Activated naive CD8-positive, alpha-beta T cell treated with anti-CD3 and anti-CD28 coated beads for 36 hours (primary cell): ENCODE data around the gene FAM50B. TPM values are rescaled to one million over a fixed set of nuclear protein-coding genes. Genes with fewer than 3 reads are reported as not detected.

Source experiments
- DNase-seq: peaks from one replicate; pipeline ENCODE4 v3.0.0; 2021
- H3K27ac Mint-ChIP-seq: one replicate; pipeline ENCODE4 v1.8.0; 2022; ENCODE audit warnings: mild to moderate bottlenecking, moderate library complexity, mixed read lengths
- H3K27me3 Mint-ChIP-seq: one replicate; pipeline ENCODE4 v1.8.0; 2022; ENCODE audit warnings: mild to moderate bottlenecking, mixed read lengths
- H3K36me3 Mint-ChIP-seq: one replicate; pipeline ENCODE4 v1.8.0; 2021; ENCODE audit warnings: mild to moderate bottlenecking, mixed read lengths
- H3K4me1 Mint-ChIP-seq: one replicate; pipeline ENCODE4 v1.8.0; 2021; ENCODE audit warnings: mixed read lengths
- H3K4me3 Mint-ChIP-seq: one replicate; pipeline ENCODE4 v1.8.0; 2022; ENCODE audit warnings: mild to moderate bottlenecking, moderate library complexity, mixed read lengths
- H3K9me3 Mint-ChIP-seq: one replicate; pipeline ENCODE4 v1.8.0; 2022; ENCODE audit warnings: mixed read lengths
- total RNA-seq, 2 experiments: library from RNA; stranded (reverse); gene quantifications; one replicate each; pipeline ENCODE4 v1.2.3, GENCODE V29; 2021

The FAM50B gene
- total RNA-seq, 2 experiments from 2014 or later, result 8.7 TPM

DNA sequence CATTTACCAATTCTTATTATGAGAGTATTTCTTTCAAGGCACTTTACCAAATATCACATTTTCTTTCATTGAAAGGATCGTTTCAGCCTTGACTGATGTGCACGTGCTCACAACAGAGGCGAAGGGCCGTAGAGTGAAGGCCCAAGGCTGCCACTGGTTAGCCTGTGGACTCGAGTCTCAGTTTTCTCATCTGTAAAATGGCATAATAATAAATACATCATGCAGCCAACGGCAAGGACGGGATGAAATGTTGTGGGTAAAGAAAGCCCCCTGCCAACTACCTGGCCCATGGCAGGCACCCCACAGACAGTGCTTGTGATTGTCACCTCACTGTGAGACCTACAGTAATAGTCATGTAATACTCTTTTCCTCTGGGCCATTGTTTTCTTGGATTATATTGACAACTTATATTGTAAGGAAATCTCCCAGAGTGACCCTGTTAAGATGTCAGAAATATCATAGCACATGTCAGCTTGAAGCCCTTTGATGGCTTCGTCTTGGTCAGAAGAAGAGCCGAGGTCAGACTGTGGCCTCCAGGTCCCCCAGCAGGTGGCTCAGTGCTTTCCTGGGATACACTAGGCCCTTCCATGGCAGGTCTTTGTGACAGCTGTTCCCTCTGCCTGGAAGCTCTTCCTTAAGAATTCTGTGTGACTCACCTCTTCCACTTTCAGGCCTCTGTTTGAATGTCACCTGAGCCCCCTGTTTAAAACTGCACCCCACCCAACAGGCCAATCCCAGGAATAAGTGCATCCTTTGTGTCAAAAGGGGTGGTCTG is 36.3 kb downstream of the FAM50B start:
- no peaks in the 10 kb centered on the region for H3K36me3 Mint-ChIP-seq
- H3K4me3 Mint-ChIP-seq, result no peak overlapping the region
- no peak for DNase-seq
- H3K27me3 Mint-ChIP-seq, result peaks cover 4% of the 10 kb centered on the region
- H3K9me3 Mint-ChIP-seq, result no peaks in the 10 kb centered on the region
- no peaks in the 10 kb centered on the region for H3K4me1 Mint-ChIP-seq
- H3K27ac Mint-ChIP-seq, result no peak overlapping the region

DNA sequence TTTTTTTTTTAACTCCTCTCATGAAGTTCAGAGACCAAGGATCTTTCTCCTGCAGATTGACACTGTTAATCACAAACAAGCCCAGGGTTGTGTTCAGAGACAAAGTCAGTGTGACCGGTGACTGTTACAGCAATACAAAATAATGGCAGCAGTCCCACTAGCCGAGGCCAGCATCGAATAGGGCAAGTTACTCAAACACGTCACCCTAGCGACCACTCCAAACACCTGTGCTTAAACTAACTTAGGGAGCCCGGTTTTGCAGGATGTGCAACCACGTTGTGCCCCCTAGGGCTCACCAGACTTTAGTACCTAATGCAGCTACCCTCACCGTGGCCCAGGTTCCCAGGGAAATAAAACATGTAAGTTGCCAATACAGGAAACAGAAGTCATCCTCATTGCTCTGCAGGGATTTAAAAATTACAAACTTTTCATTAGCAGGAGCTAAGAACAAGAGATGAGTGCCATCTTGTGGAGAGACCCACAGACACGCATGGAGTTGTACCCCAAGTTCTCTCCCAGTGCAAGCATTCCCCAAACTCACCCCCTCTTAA is 38.1 kb downstream of the FAM50B start:
- DNase-seq, result no peak
- H3K27me3 Mint-ChIP-seq, result no peaks in the 10 kb centered on the region

DNA sequence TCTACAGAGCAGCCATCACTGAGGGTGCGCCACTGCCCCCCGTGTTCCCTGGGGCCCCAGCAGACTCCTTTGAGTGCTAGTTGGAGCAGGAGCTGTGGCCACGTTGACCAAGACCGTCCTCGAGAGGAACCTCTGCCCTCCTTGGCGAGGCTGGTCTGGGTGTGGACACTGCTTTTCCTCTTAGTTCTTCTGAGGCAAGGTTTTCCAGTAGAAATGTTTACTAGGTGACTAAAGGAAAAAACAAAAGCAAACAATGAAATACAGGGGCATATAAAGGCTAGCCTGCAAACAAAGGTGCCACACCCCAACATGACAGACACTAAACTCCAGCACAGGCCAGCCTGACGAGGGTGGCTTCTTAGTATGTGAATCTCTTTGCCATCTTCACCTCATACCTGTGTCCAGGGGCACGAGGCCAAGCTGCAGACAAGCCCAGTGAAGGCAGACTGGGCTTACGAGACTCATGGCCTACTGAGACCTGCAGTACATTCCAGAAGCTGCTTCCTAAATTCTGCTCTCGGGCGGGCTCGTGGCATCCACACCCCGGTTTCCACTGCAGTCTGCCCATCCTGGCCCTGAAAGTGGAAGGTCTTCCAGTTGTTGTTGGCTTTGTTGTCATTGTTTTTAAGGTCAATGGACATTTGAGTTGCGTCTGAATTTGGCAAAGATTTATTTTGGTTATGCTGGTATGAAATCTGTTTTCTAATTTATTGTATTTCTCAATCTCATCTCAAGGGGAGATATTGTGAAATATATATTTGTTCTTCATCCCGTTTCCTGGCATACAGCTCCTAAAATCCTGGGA is 39.2 kb downstream of the FAM50B start:
- no peak for DNase-seq
- H3K9me3 Mint-ChIP-seq, result no peaks in the 10 kb centered on the region
- H3K27ac Mint-ChIP-seq, result no peak overlapping the region
- no peaks in the 10 kb centered on the region for H3K36me3 Mint-ChIP-seq
- no peak overlapping the region for H3K4me3 Mint-ChIP-seq
- no peaks in the 10 kb centered on the region for H3K27me3 Mint-ChIP-seq
- H3K4me1 Mint-ChIP-seq, result no peaks in the 10 kb centered on the region

More for the DNA sequence above, 38.1 kb downstream of the FAM50B start:
- Mint-ChIP-seq H3K4me1 (no peaks in the 10 kb centered on the region), H3K27ac (no peak overlapping the region), H3K36me3 (no peaks in the 10 kb centered on the region), H3K9me3 (no peaks in the 10 kb centered on the region), H3K4me3 (no peak overlapping the region)

DNA sequence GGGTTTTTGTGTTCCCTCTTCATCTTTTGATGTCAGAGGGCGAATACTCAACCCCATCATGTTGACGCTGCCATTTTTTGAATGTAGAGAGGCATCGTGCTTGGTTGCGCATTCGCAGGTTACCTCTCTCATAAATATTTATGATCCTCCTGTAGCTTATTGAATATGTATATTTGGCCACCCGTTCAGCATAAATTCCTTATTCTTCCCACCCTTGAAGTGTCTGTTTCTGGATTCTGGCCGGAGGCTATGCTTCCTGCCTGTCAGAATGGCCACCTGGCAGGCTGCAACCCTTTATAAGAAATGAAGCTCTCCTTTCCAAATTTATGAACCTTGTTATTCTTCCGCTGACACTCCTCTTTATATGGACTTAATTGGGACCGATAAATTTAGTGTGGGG is 40.9 kb downstream of the FAM50B start:
- Mint-ChIP-seq H3K36me3 (no peaks in the 10 kb centered on the region), H3K9me3 (no peaks in the 10 kb centered on the region), H3K4me1 (no peaks in the 10 kb centered on the region), H3K27me3 (no peaks in the 10 kb centered on the region), H3K27ac (no peak overlapping the region), H3K4me3 (no peak overlapping the region)
- no peak for DNase-seq

DNA sequence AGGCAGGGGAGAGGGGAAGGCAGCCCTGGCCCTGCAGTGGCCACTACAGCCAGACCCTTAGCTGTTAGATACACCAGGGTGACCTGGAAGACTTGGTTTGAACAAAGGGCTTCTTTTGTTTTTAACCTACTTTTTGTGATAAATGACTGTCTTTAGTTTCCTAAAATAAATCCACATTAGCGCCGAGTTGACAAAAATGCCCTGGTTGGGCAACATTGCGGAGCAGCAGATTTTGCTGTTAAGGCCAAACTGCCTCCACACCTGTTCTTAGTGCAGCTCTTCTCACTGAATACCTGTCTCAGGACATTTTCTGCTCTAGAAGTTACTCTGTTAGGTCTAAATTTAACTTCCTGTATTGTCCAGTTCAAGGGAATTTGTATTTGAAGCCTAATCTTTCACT is 42.7 kb downstream of the FAM50B start:
- Mint-ChIP-seq H3K27me3 (no peaks in the 10 kb centered on the region), H3K36me3 (no peaks in the 10 kb centered on the region), H3K27ac (no peak overlapping the region), H3K4me1 (no peaks in the 10 kb centered on the region), H3K4me3 (no peak overlapping the region), H3K9me3 (no peaks in the 10 kb centered on the region)
- no peak for DNase-seq

DNA sequence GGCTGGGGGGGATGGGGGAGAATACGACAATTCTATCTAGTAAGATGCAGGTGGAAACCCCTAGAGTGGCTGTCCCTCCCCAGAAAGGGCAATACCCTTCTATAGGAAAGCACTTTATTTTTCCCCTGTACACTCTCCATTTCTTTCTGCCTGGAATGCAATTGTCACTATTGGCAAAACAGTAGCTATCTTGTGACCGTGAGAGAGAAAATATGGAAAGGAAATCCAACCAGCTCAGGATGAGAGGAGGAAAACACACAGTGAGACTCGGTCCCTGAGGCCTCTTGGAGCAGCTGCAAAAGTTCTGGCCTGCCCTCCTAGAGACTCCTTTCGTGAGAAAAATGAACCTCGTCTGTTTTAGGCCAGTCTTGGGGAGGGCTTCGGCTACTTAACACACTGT is 43.4 kb downstream of the FAM50B start:
- Mint-ChIP-seq H3K27me3 (no peaks in the 10 kb centered on the region), H3K36me3 (no peaks in the 10 kb centered on the region), H3K27ac (no peak overlapping the region), H3K9me3 (no peaks in the 10 kb centered on the region), H3K4me1 (no peaks in the 10 kb centered on the region), H3K4me3 (no peak overlapping the region)
- no peak for DNase-seq

DNA sequence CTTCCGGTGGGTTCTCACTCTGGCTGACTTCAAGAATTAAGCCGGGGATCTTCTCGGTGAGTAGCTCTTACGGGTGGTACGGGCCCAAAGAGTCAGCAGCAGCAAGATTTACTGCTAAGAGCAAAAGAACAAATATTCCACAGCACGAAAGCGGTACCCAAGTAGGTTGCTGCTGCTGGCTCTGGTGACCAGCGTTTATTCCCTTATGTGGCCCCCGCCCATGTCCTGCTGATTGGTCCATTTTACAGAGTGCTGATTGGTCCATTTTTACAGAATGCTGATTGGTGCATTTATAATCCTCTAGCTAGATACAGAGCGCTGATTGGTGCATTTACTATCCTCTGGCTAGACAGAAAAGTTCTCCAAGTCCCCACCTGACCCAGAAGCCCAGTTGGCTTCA is 44.3 kb downstream of the FAM50B start:
- Mint-ChIP-seq H3K27ac (no peak overlapping the region), H3K27me3 (no peaks in the 10 kb centered on the region), H3K4me1 (no peaks in the 10 kb centered on the region), H3K36me3 (no peaks in the 10 kb centered on the region), H3K9me3 (no peaks in the 10 kb centered on the region), H3K4me3 (no peak overlapping the region)
- DNase-seq, result no peak

DNA sequence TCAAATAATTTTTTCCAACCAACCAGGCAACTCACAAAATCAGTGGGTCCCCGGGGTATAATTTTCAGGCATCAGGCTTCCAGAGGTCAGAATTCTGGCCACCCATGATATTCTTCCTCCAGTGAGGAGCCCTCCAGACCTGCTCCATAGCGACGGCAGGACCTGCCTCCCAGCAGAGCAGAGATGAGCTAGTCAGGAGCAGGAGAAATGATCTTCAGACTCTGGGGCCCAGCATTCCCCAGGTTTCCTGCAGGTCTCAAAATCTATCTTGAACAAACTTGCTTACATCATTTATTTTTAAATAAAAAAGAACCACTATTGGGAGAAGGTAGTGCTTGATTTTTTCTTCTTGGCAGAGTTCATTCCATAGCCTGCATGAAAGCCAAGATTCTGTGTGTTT is 44.7 kb downstream of the FAM50B start:
- Mint-ChIP-seq H3K27me3 (no peaks in the 10 kb centered on the region), H3K4me1 (no peaks in the 10 kb centered on the region), H3K36me3 (no peaks in the 10 kb centered on the region), H3K27ac (no peak overlapping the region), H3K9me3 (no peaks in the 10 kb centered on the region), H3K4me3 (no peak overlapping the region)
- DNase-seq, result no peak

DNA sequence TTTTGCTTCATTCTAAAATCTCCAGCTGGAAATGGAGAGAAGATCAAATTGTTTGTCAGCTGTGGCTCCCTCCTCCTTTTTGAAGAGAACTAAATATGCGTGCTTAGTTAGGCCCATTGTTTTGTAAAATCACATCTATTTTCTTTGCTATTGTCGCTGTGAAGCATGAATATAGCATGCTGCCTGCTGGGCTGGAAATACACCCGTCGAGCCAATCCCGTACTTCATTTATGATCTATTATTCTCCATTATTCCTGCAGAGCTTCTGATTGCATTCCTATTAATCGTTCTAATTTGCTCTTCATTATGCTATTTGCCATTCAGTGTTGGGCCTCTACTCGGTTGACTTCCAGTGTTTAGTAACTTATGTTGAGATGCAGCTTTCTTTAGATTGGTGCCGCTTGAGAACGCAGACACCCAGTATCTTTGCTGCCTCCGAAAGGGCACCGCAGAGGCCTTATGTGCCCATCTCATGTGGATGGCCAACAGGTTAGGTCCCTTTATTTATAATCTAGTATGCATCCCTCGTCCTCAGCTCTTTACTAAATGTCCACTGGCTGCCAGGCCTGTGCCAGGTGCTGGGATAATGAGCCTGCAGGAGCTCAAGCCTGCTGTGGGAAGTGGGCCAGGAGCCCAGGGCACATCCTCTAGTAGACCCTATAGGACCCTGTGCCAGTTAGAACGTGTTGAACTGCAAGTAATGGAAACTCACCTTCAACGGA is 45.6 kb downstream of the FAM50B start:
- H3K4me3 Mint-ChIP-seq, result no peak overlapping the region
- no peaks in the 10 kb centered on the region for H3K4me1 Mint-ChIP-seq
- no peak for DNase-seq
- H3K27me3 Mint-ChIP-seq, result no peaks in the 10 kb centered on the region
- no peak overlapping the region for H3K27ac Mint-ChIP-seq
- H3K36me3 Mint-ChIP-seq, result no peaks in the 10 kb centered on the region
- H3K9me3 Mint-ChIP-seq, result no peaks in the 10 kb centered on the region

DNA sequence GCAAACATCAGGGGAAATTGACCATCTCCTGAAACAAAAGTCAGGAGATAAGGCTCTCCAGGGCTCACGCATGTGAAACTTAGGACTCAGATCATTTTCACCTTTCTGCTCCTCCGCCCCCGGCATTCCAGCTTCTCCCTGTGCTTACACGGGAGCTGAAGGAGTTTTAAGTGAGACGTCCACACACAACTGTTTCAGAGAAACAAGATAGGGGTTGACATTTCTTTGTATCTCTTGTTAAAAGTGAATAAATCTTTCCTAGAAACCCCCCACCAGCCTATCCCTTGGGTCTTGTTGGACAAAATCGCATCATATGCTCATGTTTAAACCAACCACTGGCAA is 46.1 kb downstream of the FAM50B start:
- H3K9me3 Mint-ChIP-seq, result no peaks in the 10 kb centered on the region
- no peaks in the 10 kb centered on the region for H3K27me3 Mint-ChIP-seq
- no peaks in the 10 kb centered on the region for H3K36me3 Mint-ChIP-seq
- no peak overlapping the region for H3K4me3 Mint-ChIP-seq
- no peak overlapping the region for H3K27ac Mint-ChIP-seq
- no peaks in the 10 kb centered on the region for H3K4me1 Mint-ChIP-seq
- DNase-seq, result no peak

DNA sequence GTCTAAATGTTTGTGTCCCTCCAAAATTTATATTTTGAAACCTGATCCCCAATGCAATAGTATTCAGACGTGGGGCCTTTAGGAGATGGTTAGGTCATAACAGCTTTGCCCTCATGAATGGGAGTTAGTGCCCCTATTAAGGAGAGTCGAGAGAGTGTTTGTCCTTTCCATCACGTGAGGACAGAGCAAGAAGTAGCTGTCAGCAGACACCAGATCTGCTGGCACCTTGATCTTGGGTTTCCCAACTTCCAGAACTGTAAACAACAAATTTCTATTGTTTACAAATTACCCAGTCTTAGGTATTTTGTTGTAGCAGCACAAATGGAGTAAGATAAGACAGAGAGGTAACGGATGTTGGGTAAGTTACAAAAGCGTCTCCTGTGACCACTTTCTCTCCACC is 46.6 kb downstream of the FAM50B start:
- Mint-ChIP-seq H3K27me3 (no peaks in the 10 kb centered on the region), H3K4me3 (no peak overlapping the region), H3K36me3 (no peaks in the 10 kb centered on the region), H3K27ac (no peak overlapping the region), H3K9me3 (no peaks in the 10 kb centered on the region), H3K4me1 (no peaks in the 10 kb centered on the region)
- DNase-seq, result no peak

DNA sequence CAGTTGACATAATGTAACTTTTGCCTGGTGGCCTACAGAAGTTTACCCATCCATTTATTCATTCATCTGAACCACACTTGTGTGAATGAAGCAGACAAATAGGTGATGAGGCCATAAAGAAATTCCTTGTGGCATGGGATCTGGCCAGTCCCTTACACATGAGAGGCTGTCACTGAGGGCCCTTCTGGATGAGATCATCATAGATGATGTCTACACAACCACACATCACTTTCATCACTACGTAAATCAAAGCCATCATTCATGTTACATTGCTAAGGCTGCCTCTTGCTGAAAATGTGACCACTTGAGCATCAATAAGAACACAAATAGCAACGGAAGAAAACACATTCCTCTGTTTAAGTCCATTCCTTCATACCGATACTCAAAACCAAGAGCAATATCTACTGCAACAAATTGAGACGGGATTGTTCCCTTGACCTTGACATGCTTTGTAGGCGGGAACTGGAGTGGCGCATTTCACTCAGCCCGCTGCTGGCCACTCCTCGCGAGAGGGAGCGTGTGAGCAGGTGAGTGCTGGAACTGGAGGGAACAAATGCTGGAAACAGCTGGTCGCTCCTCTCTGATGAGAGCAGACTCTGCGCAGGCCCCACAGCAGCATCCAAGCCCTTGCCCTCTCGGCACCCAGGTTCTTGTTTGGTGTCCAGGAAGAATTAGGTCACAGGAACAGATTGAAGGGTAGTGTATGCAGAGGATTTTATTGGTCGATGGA is 49.3 kb downstream of the FAM50B start:
- no peaks in the 10 kb centered on the region for H3K27me3 Mint-ChIP-seq
- H3K36me3 Mint-ChIP-seq, result no peaks in the 10 kb centered on the region
- no peak for DNase-seq
- H3K4me1 Mint-ChIP-seq, result no peaks in the 10 kb centered on the region
- H3K27ac Mint-ChIP-seq, result no peak overlapping the region
- no peaks in the 10 kb centered on the region for H3K9me3 Mint-ChIP-seq
- H3K4me3 Mint-ChIP-seq, result no peak overlapping the region

DNA sequence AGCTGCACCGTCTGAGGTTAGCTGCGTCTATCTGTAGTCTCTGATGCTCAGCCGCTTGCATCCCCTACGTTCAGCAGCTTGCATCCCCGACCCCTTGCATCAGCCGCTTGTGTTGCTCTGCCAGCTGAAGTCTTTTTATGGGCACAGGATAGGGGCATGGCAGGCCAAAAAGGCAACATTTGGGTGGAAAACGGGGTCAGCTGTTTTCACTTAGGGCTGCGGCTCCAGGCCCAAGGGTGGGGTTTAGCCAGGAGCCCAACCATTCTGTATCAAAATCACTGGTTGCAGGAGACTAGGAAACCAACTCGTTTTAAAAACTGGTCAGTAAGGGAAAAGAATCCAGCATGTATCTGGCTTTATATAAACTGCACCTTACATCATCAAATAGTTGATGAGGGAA is 49.9 kb downstream of the FAM50B start:
- Mint-ChIP-seq H3K4me3 (no peak overlapping the region), H3K27ac (no peak overlapping the region), H3K4me1 (no peaks in the 10 kb centered on the region), H3K27me3 (peaks cover 3% of the 10 kb centered on the region), H3K36me3 (no peaks in the 10 kb centered on the region), H3K9me3 (no peaks in the 10 kb centered on the region)
- no peak for DNase-seq

DNA sequence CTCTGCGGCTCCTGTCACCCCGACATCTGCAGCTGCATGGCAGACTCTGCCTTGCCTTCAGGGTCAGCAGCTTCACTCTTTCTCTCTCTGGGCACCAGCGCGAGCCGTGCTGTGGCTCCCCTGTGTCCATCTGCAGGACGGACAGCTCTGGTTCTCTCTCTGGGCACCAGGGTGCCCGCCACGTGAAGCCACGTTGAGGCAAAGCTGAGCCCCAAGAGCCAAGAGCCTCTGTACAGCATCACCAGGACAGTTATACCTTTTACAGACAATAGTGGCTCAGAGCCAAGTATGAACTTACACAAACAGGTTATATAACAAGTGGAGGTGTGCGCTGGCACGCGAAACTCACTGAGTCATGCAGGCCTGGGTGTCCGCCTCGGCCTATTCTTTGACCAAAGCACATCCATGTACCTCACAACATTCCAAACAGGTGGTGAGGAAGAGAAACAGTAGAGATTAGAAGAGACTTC is 50.8 kb downstream of the FAM50B start:
- H3K27me3 Mint-ChIP-seq, result peaks cover 5% of the 10 kb centered on the region
- no peaks in the 10 kb centered on the region for H3K4me1 Mint-ChIP-seq
- H3K36me3 Mint-ChIP-seq, result no peaks in the 10 kb centered on the region
- no peak overlapping the region for H3K27ac Mint-ChIP-seq
- no peak for DNase-seq
- no peak overlapping the region for H3K4me3 Mint-ChIP-seq
- H3K9me3 Mint-ChIP-seq, result no peaks in the 10 kb centered on the region
